ENCODE measurements around the gene ENPP3. TPM values are rescaled to one million over a fixed set of nuclear protein-coding genes. Genes with fewer than 3 reads are reported as not detected.

Gene ENPP3
- total and polyA plus RNA-seq, 4 donors, result 0.31 to 2.9 (median 0.54) TPM

DNA sequence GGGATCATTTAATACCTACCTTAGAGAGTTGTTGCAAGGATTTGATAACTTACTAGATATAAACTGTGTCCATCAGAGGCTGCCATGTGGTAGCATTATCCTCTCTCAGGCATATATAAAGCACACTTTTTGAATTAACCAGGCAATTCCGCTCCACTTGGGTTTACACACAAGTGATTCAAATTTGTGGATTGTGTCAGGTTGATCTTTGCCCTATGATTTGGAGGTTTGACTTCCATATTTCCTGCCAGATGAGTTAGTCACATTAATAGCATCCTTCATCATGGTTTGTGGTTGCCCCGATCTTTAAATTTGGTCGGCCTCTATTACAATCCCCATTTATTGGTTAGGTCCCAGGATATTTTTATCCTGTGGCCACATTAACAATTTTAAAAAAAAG is 118.5 kb downstream of the ENPP3 start:
- no peak overlapping the region for H3K27ac ChIP-seq (ENCODE audit: low read depth in 1 of 2, low read length in 1 of 2)
- 94 to 96% methylated on average over 3 of the region's 3 CpGs for WGBS, 2 donors

DNA sequence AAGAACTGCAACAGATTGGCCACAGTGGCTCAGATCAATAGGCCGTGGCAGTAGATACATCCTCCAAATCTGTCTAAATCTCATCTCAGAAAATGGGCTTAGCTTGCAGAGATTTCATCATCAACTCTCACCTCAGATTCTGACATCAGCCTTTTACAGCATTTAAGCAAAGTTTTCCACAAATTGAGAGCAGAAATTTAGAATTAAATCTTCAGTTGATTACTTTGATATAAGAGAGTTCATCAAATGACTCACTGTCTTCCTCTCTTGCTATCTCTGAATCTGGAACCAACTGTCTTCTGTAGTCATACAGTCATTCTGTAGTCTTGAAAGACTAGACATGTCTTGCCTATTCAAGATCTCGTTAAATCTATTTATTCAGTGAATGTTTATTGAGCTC is 118.9 kb downstream of the ENPP3 start:
- ATAC-seq (ENCODE audit: insufficient read depth, low FRiP score), result no peak
- no peaks in the 10 kb centered on the region for H3K27me3 ChIP-seq (ENCODE audit: control insufficient read depth in 3 of 3, insufficient read depth in 3 of 3, low read length in 2 of 3)

More for the DNA sequence above, 118.5 kb downstream of the ENPP3 start:
- TF ChIP-seq, protein P1, sequence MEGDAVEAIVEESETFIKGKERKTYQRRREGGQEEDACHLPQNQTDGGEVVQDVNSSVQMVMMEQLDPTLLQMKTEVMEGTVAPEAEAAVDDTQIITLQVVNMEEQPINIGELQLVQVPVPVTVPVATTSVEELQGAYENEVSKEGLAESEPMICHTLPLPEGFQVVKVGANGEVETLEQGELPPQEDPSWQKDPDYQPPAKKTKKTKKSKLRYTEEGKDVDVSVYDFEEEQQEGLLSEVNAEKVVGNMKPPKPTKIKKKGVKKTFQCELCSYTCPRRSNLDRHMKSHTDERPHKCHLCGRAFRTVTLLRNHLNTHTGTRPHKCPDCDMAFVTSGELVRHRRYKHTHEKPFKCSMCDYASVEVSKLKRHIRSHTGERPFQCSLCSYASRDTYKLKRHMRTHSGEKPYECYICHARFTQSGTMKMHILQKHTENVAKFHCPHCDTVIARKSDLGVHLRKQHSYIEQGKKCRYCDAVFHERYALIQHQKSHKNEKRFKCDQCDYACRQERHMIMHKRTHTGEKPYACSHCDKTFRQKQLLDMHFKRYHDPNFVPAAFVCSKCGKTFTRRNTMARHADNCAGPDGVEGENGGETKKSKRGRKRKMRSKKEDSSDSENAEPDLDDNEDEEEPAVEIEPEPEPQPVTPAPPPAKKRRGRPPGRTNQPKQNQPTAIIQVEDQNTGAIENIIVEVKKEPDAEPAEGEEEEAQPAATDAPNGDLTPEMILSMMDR (IDR thresholded peaks at IDR 0.05; ENCODE audit: control extremely low read depth, extremely low read depth), result no peak
- ATAC-seq (ENCODE audit: insufficient read depth, low FRiP score), result no peak
- Histone ChIP-seq H3K4me3 (no peak overlapping the region), H3K27me3 (ENCODE audit: control insufficient read depth in 3 of 3, insufficient read depth in 3 of 3, low read length in 2 of 3) (no peaks in the 10 kb centered on the region), H3K9ac (ENCODE audit: insufficient read depth in 1 of 2, low read length in 2 of 2) (no peak overlapping the region), H3K36me3 (ENCODE audit: control insufficient read depth in 4 of 4, insufficient read depth in 4 of 4, low read length in 4 of 4) (no peaks in the 10 kb centered on the region), H3K9me3 (ENCODE audit: control insufficient read depth in 4 of 4, insufficient read depth in 3 of 4, low read length in 3 of 4) (no peaks in the 10 kb centered on the region), H3K4me1 (ENCODE audit: control insufficient read depth in 5 of 5, insufficient read depth in 5 of 5, low read length in 5 of 5) (peaks cover 0 to 6% (median 0%) of the 10 kb centered on the region in 5 donors)
- no peak for DNase-seq

DNA sequence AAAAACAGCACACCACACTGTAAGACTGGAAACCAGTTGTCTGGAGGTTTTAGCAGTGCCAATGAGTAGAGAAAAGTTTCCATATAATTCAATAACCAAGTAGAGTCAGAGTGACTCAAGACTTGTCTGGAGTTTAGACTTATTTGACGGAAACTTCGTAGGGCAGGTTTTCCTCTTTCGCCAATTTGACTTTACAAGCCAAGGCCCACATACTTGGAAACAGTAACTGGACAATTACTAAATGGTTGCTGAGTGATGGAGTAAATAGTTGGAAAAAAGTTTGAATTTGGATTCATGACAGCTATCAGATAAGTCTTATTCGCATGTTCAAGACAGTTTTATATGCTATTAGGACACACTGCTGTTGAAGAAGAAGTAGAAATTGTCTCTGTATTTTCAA is 121.8 kb downstream of the ENPP3 start:
- TF ChIP-seq, protein P1 (IDR thresholded peaks at IDR 0.05; ENCODE audit: control extremely low read depth, extremely low read depth), result no peak
- Histone ChIP-seq H3K9ac (ENCODE audit: insufficient read depth in 1 of 2, low read length in 2 of 2) (no peak overlapping the region), H3K4me1 (ENCODE audit: control insufficient read depth in 5 of 5, insufficient read depth in 5 of 5, low read length in 5 of 5) (peaks cover 0 to 6% (median 0%) of the 10 kb centered on the region in 5 donors), H3K27ac (ENCODE audit: low read depth in 1 of 2, low read length in 1 of 2) (no peak overlapping the region), H3K9me3 (ENCODE audit: control insufficient read depth in 4 of 4, insufficient read depth in 3 of 4, low read length in 3 of 4) (no peaks in the 10 kb centered on the region), H3K36me3 (ENCODE audit: control insufficient read depth in 4 of 4, insufficient read depth in 4 of 4, low read length in 4 of 4) (no peaks in the 10 kb centered on the region), H3K27me3 (ENCODE audit: control insufficient read depth in 3 of 3, insufficient read depth in 3 of 3, low read length in 2 of 3) (no peaks in the 10 kb centered on the region), H3K4me3 (no peak overlapping the region)
- WGBS, 2 donors, result 83 to 85% methylated on average over 4 of the region's 4 CpGs
- DNase-seq, result peak in 1 of 3 donors; percentile 6
- ATAC-seq (ENCODE audit: insufficient read depth, low FRiP score), result no peak

More for the DNA sequence above, 118.9 kb downstream of the ENPP3 start:
- no peak overlapping the region for H3K4me3 ChIP-seq
- no peaks in the 10 kb centered on the region for H3K9me3 ChIP-seq (ENCODE audit: control insufficient read depth in 4 of 4, insufficient read depth in 3 of 4, low read length in 3 of 4)
- H3K36me3 ChIP-seq (ENCODE audit: control insufficient read depth in 4 of 4, insufficient read depth in 4 of 4, low read length in 4 of 4), result no peaks in the 10 kb centered on the region
- peaks cover 0 to 6% (median 0%) of the 10 kb centered on the region in 5 donors for H3K4me1 ChIP-seq (ENCODE audit: control insufficient read depth in 5 of 5, insufficient read depth in 5 of 5, low read length in 5 of 5)
- 87 to 89% methylated on average over 2 of the region's 2 CpGs for WGBS, 2 donors
- TF ChIP-seq, protein P1 (IDR thresholded peaks at IDR 0.05; ENCODE audit: control extremely low read depth, extremely low read depth), result no peak
- H3K27ac ChIP-seq (ENCODE audit: low read depth in 1 of 2, low read length in 1 of 2), result no peak overlapping the region
- DNase-seq, result no peak
- no peak overlapping the region for H3K9ac ChIP-seq (ENCODE audit: insufficient read depth in 1 of 2, low read length in 2 of 2)
